GM23338 (cell line): ENCODE measurements around the gene DNAJC13. TPM values are rescaled to one million over a fixed set of nuclear protein-coding genes. Genes with fewer than 3 reads are reported as not detected.

Experiments
- ATAC-seq: fragments of 200-7000 bp; cut with Tn5 transposase; 3 replicates; pipeline ENCODE4 v1.9.1; 2020
- DNase-seq: peaks from one replicate; pipeline ENCODE4 v3.0.0-alpha.2; 2015; ENCODE audit warnings: low spot score
- H2AFZ ChIP-seq: fragments of 200-600 bp; sonication (generic); 2 replicates; pipeline ENCODE4 v1.8.0; 2016; ENCODE audit warnings: antibody characterized with exemption, mild to moderate bottlenecking, moderate library complexity
- H3F3A ChIP-seq: fragments of 200-600 bp; sonication (generic); replicated peaks from 2 replicates; pipeline ENCODE4 v1.8.0; 2017; ENCODE audit warnings: antibody characterized with exemption, mixed run types, low read depth
- H3K27ac ChIP-seq: fragments of 200-600 bp; sonication (generic); 2 replicates; pipeline ENCODE4 v1.6.1; 2016; ENCODE audit warnings: low read depth
- H3K27me3 ChIP-seq: fragments of 200-600 bp; sonication (generic); 2 replicates; pipeline ENCODE4 v1.8.0; 2016; ENCODE audit warnings: mild to moderate bottlenecking, mixed run types, moderate library complexity; ENCODE audit not compliant: insufficient read depth
- H3K36me3 ChIP-seq: fragments of 200-600 bp; sonication (generic); 2 replicates; pipeline ENCODE4 v1.8.0; 2016; ENCODE audit warnings: mild to moderate bottlenecking; ENCODE audit not compliant: insufficient read depth
- H3K4me1 ChIP-seq: fragments of 200-600 bp; sonication (generic); 2 replicates; pipeline ENCODE4 v1.8.0; 2016; ENCODE audit warnings: mild to moderate bottlenecking, moderate library complexity; ENCODE audit not compliant: insufficient read depth
- H3K4me2 ChIP-seq: fragments of 200-600 bp; sonication (generic); 2 replicates; pipeline ENCODE4 v1.7.1; 2017; ENCODE audit warnings: mixed run types
- H3K4me3 ChIP-seq: fragments of 200-600 bp; sonication (generic); 2 replicates; pipeline ENCODE4 v1.6.1; 2016; ENCODE audit warnings: mixed run types
- H3K79me2 ChIP-seq: fragments of 200-600 bp; sonication (generic); replicated peaks from 2 replicates; pipeline ENCODE4 v1.8.0; 2017; ENCODE audit warnings: mild to moderate bottlenecking; ENCODE audit not compliant: insufficient read depth
- H3K9me2 ChIP-seq: fragments of 200-600 bp; sonication (generic); 2 replicates; pipeline ENCODE4 v1.8.0; 2017; ENCODE audit not compliant: insufficient read depth
- H4K20me1 ChIP-seq: fragments of 200-600 bp; sonication (generic); replicated peaks from 2 replicates; pipeline ENCODE4 v1.8.0; 2017; ENCODE audit warnings: mild to moderate bottlenecking; ENCODE audit not compliant: insufficient read depth
- H3K27ac Mint-ChIP-seq: 2 replicates; pipeline ENCODE4 v1.8.0; 2020; ENCODE audit warnings: inconsistent platforms, mild to moderate bottlenecking, moderate library complexity, mixed read lengths
- H3K27me3 Mint-ChIP-seq: 3 replicates; pipeline ENCODE4 v1.8.0; 2022; ENCODE audit warnings: low read depth, mild to moderate bottlenecking, moderate library complexity, mixed read lengths, inconsistent platforms; ENCODE audit not compliant: insufficient read depth, poor library complexity
- H3K36me3 Mint-ChIP-seq: 3 replicates; pipeline ENCODE4 v1.8.0; 2021; ENCODE audit warnings: low read depth, mild to moderate bottlenecking, inconsistent platforms, moderate library complexity, mixed read lengths
- H3K4me1 Mint-ChIP-seq: 3 replicates; pipeline ENCODE4 v1.8.0; 2020; ENCODE audit warnings: mild to moderate bottlenecking, inconsistent platforms, mixed read lengths
- H3K4me3 Mint-ChIP-seq: 3 replicates; pipeline ENCODE4 v1.8.0; 2021; ENCODE audit warnings: moderate library complexity, mild to moderate bottlenecking, inconsistent platforms, mixed read lengths
- H3K9me3 Mint-ChIP-seq: 3 replicates; pipeline ENCODE4 v1.8.0; 2020; ENCODE audit warnings: moderate library complexity, mild to moderate bottlenecking, inconsistent platforms, mixed read lengths
- CTCF ChIP-seq, 2 experiments: fragments of 200-600 bp in 1 of 2; sonication (generic) in 1 of 2; conservative IDR thresholded peaks; 2 replicates each; pipeline versions ENCODE4 v1.5.1 to v1.6.1; 2016 to 2017; ENCODE audit warnings: antibody characterized with exemption in 2 of 2, low read depth in 2 of 2, mild to moderate bottlenecking in 2 of 2, moderate library complexity in 1 of 2
- ETS1 ChIP-seq: IDR thresholded peaks from 2 replicates; pipeline ENCODE4 v1.6.1; 2016; ENCODE audit warnings: antibody characterized with exemption
- POLR2AphosphoS5 ChIP-seq: IDR thresholded peaks from 2 replicates; pipeline ENCODE4 v1.6.1; 2016; ENCODE audit warnings: antibody characterized with exemption, low read depth
- ZNF114 ChIP-seq: fragments of 250-450 bp; sonication (Bioruptor Pico); IDR thresholded peaks from 2 replicates; pipeline ENCODE4 v1.5.0; 2020; ENCODE audit warnings: mild to moderate bottlenecking, moderate library complexity
- ZNF462 ChIP-seq: fragments of 250-450 bp; sonication (Bioruptor Pico); IDR thresholded peaks from 2 replicates; pipeline ENCODE4 v1.5.0; 2020; ENCODE audit warnings: mild to moderate bottlenecking, moderate library complexity
- polyA plus RNA-seq: library from polyadenylated mRNA; unstranded; fragments of >200 nt; fragmentation: Nextera tagmentation; extraction: Ambion mirVana; gene quantifications from 2 replicates; pipeline ENCODE4 v1.2.1, GENCODE V29; 2016
- total RNA-seq: library from RNA; depleted of rRNA; stranded (reverse); fragments of >200 nt; shearing (Covaris generic); gene quantifications from 2 replicates; pipeline ENCODE4 v1.2.3, GENCODE V29; 2014

The DNAJC13 gene
- total and polyA plus RNA-seq, 2 experiments from 2014 or later, result 8.3 to 33.6 TPM

GRCh38 chr3:132405188-132405587, 12.1 kb upstream of the DNAJC13 start:
- no peaks in the 10 kb centered on the region for H3K36me3 Mint-ChIP-seq
- no peak for ATAC-seq
- no peak overlapping the region for H3K4me2 ChIP-seq

More at GRCh38 chr3:132405188-132405587, 12.1 kb upstream of the DNAJC13 start:
- Mint-ChIP-seq H3K27me3 (no peaks in the 10 kb centered on the region), H3K27ac (no peak overlapping the region), H3K9me3 (no peaks in the 10 kb centered on the region), H3K4me3 (no peak overlapping the region), H3K4me1 (no peaks in the 10 kb centered on the region)
- Histone ChIP-seq H3K79me2 (no peaks in the 10 kb centered on the region), H3F3A (no peaks in the 10 kb centered on the region), H3K4me3 (no peak overlapping the region), H3K27ac (no peak overlapping the region), H3K4me1 (no peaks in the 10 kb centered on the region), H4K20me1 (no peaks in the 10 kb centered on the region), H3K36me3 (no peaks in the 10 kb centered on the region), H3K9me2 (no peaks in the 10 kb centered on the region), H3K27me3 (no peaks in the 10 kb centered on the region), H2AFZ (no peak overlapping the region)
- TF ChIP-seq POLR2AphosphoS5 (no peak), ZNF462 (CRISPR knock-in tag) (no peak), ETS1 (no peak), CTCF (conservative IDR thresholded peaks at IDR 0.05; ENCODE audit: low read depth in 2 of 2) (no peak), ZNF114 (no peak)
- DNase-seq, result no peak
